GM12878 (cell line): ENCODE data around the gene ANP32A.

ENCODE experiments used
- CTCF ChIP-seq, 3 experiments: IDR thresholded peaks in 2 of 3; conservative IDR thresholded peaks in 1 of 3; 2 replicates each; pipeline ENCODE4 v1.5.1; 2011; ENCODE audit warnings: low read depth in 3 of 3, low read length in 3 of 3, mild to moderate bottlenecking in 3 of 3, control low read depth in 2 of 3, moderate library complexity in 2 of 3, inconsistent platforms in 1 of 3, mixed read lengths in 1 of 3; ENCODE audit not compliant: control insufficient read depth in 2 of 3, insufficient read depth in 1 of 3; ENCODE audit errors: extremely low read depth in 1 of 3
- FOS ChIP-seq: IDR thresholded peaks from 3 replicates; pipeline ENCODE4 v1.6.1; 2011; ENCODE audit warnings: borderline replicate concordance; ENCODE audit not compliant: insufficient read length; ENCODE audit errors: extremely low read depth
- SUZ12 ChIP-seq: fragments of 200-600 bp; sonication (generic); IDR thresholded peaks from one replicate; pipeline ENCODE4 v1.6.1; 2018; ENCODE audit warnings: antibody characterized with exemption, mild to moderate bottlenecking; ENCODE audit not compliant: unreplicated experiment
- USF1 ChIP-seq: IDR thresholded peaks from 2 replicates; pipeline ENCODE4 v1.6.1; 2011; ENCODE audit warnings: borderline replicate concordance, low read depth, mild to moderate bottlenecking, moderate library complexity, mixed read lengths, low read length; ENCODE audit not compliant: insufficient read depth; ENCODE audit errors: extremely low read length

- no peak for TF ChIP-seq USF1
- TF ChIP-seq FOS: no peak
- no peak for TF ChIP-seq SUZ12
- no peak; a peak in 1 of 6 replicates for TF ChIP-seq CTCF (IDR thresholded peaks at IDR 0.05 in 2 of 3, conservative IDR thresholded peaks at IDR 0.05 in 1 of 3; ENCODE audit: control insufficient read depth in 2 of 3, extremely low read depth in 1 of 3, insufficient read depth in 1 of 3, low read depth in 3 of 3, low read length in 3 of 3)
Observed at GRCh38 chr15:68791431-68792283, 29.0 kb downstream of the ANP32A start.
